HCT116 (cell line): ENCODE measurements around the gene AUTS2. TPM values are rescaled to one million over a fixed set of nuclear protein-coding genes. Genes with fewer than 3 reads are reported as not detected.

Experiments used
- ATAC-seq: fragments of 200-7000 bp; cut with Tn5 transposase; 2 replicates; pipeline ENCODE4 v1.9.1; 2020; ENCODE audit warnings: mild to moderate bottlenecking, moderate library complexity
- BruUV-seq: library from RNA; stranded (reverse); fragments of 400-500 nt; replicated peaks from 2 replicates; lab custom pipeline; 2021; lab: Mats Ljungman, UMichigan
- CTCF ChIA-PET: fragments of 300-600 bp; sonication (Branson Sonifier 250); formaldehyde crosslinking; loops from one replicate; lab custom pipeline; 2021; ENCODE audit warnings: antibody characterized with exemption; lab: Charles Lee
- POLR2A ChIA-PET: fragments of 300-600, 350-600 bp; sonication (Branson Sonifier 250); formaldehyde crosslinking; loops from one replicate; lab custom pipeline; 2021; ENCODE audit warnings: antibody characterized with exemption; lab: Charles Lee
- RAD21 ChIA-PET, 2 experiments: fragments of 300-600 bp; sonication (Branson Sonifier 250); formaldehyde crosslinking; loops; one replicate each; lab custom pipeline; 2023; ENCODE audit warnings: low total read pairs in 2 of 2; ENCODE audit not compliant: uncharacterized antibody in 2 of 2, unreplicated experiment in 2 of 2, low non-redundant PET in 1 of 2; lab: Charles Lee
- DNase-seq: peaks from one replicate; pipeline ENCODE4 v3.0.0-alpha.2; 2010; ENCODE audit warnings: low read depth, low spot score
- H2AFZ ChIP-seq: fragments of 200-600 bp; shearing (Covaris generic), sonication (generic); 2 replicates; pipeline ENCODE4 v1.6.1; 2017; ENCODE audit warnings: low read depth, mixed run types, mixed read lengths, antibody characterized with exemption, low read length; ENCODE audit not compliant: poor library complexity, severe bottlenecking
- H3K27ac ChIP-seq: 2 replicates; pipeline ENCODE4 v1.5.1; 2012; ENCODE audit warnings: low read depth, low read length
- H3K27me3 ChIP-seq: fragments of 200-600 bp; sonication (generic); 2 replicates; pipeline ENCODE4 v1.6.1; 2016; ENCODE audit warnings: mixed run types, low read length, mixed read lengths; ENCODE audit not compliant: insufficient read depth
- H3K36me3 ChIP-seq, 2 experiments: fragments of 200-500 bp in 1 of 2; fragments of 200-600 bp in 1 of 2; sonication (Bioruptor generic) in 1 of 2; sonication (generic) in 1 of 2; 2 replicates each; pipeline versions ENCODE4 v1.5.1 to v1.6.1; 2014 to 2016; ENCODE audit warnings: low read length in 2 of 2, inconsistent platforms in 1 of 2, mixed read lengths in 1 of 2, mixed run types in 1 of 2; ENCODE audit not compliant: insufficient read depth in 2 of 2, control insufficient read depth in 1 of 2
- H3K4me1 ChIP-seq, 2 experiments: fragments of 200-600 bp in 1 of 2; sonication (generic) in 1 of 2; 2 replicates each; pipeline versions ENCODE4 v1.5.1 to v1.6.1; 2012 to 2017; ENCODE audit warnings: low read length in 2 of 2, inconsistent platforms in 1 of 2, mild to moderate bottlenecking in 1 of 2, mixed read lengths in 1 of 2, mixed run types in 1 of 2, moderate library complexity in 1 of 2; ENCODE audit not compliant: insufficient read depth in 2 of 2, control insufficient read depth in 1 of 2
- H3K4me2 ChIP-seq: fragments of 200-600 bp; sonication (generic); 2 replicates; pipeline ENCODE4 v1.6.1; 2017; ENCODE audit warnings: mixed run types, low read length, mixed read lengths
- H3K4me3 ChIP-seq, 2 experiments: fragments of 200-600 bp in 1 of 2; sonication (generic) in 1 of 2; replicated peaks in 1 of 2; 2 replicates each; pipeline ENCODE4 v1.5.1; 2011 to 2016; ENCODE audit warnings: low read length in 2 of 2, control low read depth in 1 of 2, low read depth in 1 of 2, mild to moderate bottlenecking in 1 of 2, mixed read lengths in 1 of 2, mixed run types in 1 of 2
- H3K79me2 ChIP-seq: fragments of 200-600 bp; sonication (generic); 2 replicates; pipeline ENCODE4 v1.6.1; 2017; ENCODE audit warnings: mild to moderate bottlenecking, mixed run types, low read length, moderate library complexity, mixed read lengths; ENCODE audit not compliant: insufficient read depth
- H3K9ac ChIP-seq: fragments of 200-600 bp; sonication (generic); 2 replicates; pipeline ENCODE4 v1.6.1; 2016; ENCODE audit warnings: low read length, mixed read lengths
- H3K9me2 ChIP-seq: fragments of 200-600 bp; sonication (generic), shearing (Covaris generic); 2 replicates; pipeline ENCODE4 v1.6.1; 2017; ENCODE audit warnings: mixed run types, mild to moderate bottlenecking, moderate library complexity; ENCODE audit not compliant: insufficient read depth
- H3K9me3 ChIP-seq, 2 experiments: fragments of 200-500 bp in 1 of 2; fragments of 200-600 bp in 1 of 2; sonication (Bioruptor generic) in 1 of 2; sonication (generic) in 1 of 2; 2 replicates each; pipeline ENCODE4 v1.6.1; 2014 to 2017; ENCODE audit warnings: low read length in 2 of 2, mixed read lengths in 2 of 2, inconsistent platforms in 1 of 2, low read depth in 1 of 2, mild to moderate bottlenecking in 1 of 2, mixed run types in 1 of 2, moderate library complexity in 1 of 2; ENCODE audit not compliant: control insufficient read depth in 1 of 2, insufficient read depth in 1 of 2
- H4K20me1 ChIP-seq: fragments of 200-600 bp; sonication (generic), shearing (Covaris generic); 2 replicates; pipeline ENCODE4 v1.6.1; 2017; ENCODE audit warnings: mixed run types, mild to moderate bottlenecking, moderate library complexity; ENCODE audit not compliant: insufficient read depth
- ATF3 ChIP-seq: IDR thresholded peaks from 2 replicates; pipeline ENCODE4 v1.6.1; 2012
- CBX3 ChIP-seq: IDR thresholded peaks from 2 replicates; pipeline ENCODE4 v1.6.1; 2012; ENCODE audit warnings: low read depth
- CEBPB ChIP-seq: IDR thresholded peaks from 2 replicates; pipeline ENCODE4 v1.6.1; 2012; ENCODE audit warnings: low read depth
- CTCF ChIP-seq, 3 experiments: fragments of 200-600 bp in 1 of 3; sonication (generic) in 1 of 3; IDR thresholded peaks in 2 of 3; conservative IDR thresholded peaks in 1 of 3; 2 replicates each; pipeline ENCODE4 v1.5.1; 2012 to 2017; ENCODE audit warnings: low read depth in 2 of 3, low read length in 2 of 3, antibody characterized with exemption in 1 of 3, borderline replicate concordance in 1 of 3, control low read depth in 1 of 3, mild to moderate bottlenecking in 1 of 3, mixed read lengths in 1 of 3, mixed run types in 1 of 3, moderate library complexity in 1 of 3; ENCODE audit not compliant: insufficient read depth in 1 of 3
- EGR1 ChIP-seq: IDR thresholded peaks from 2 replicates; pipeline ENCODE4 v1.6.1; 2012; ENCODE audit warnings: low read depth
- ELF1 ChIP-seq: IDR thresholded peaks from 2 replicates; pipeline ENCODE4 v1.6.1; 2012; ENCODE audit warnings: low read depth, borderline replicate concordance
- EZH2 ChIP-seq: fragments of 200-600 bp; sonication (generic); IDR thresholded peaks from 2 replicates; pipeline ENCODE4 v1.6.1; 2017; ENCODE audit warnings: antibody characterized with exemption, mixed run types
- EZH2phosphoT487 ChIP-seq: fragments of 200-600 bp; IDR thresholded peaks from 2 replicates; pipeline ENCODE4 v1.6.1; 2018; ENCODE audit warnings: antibody characterized with exemption, borderline replicate concordance
- FOSL1 ChIP-seq: IDR thresholded peaks from 2 replicates; pipeline ENCODE4 v1.6.1; 2012; ENCODE audit warnings: low read depth
- JUND ChIP-seq: IDR thresholded peaks from 2 replicates; pipeline ENCODE4 v1.6.1; 2012
- MAX ChIP-seq: IDR thresholded peaks from 2 replicates; pipeline ENCODE4 v1.6.1; 2012
- POLR2A ChIP-seq: IDR thresholded peaks from 2 replicates; pipeline ENCODE4 v1.7.0; 2011; ENCODE audit warnings: borderline replicate concordance; ENCODE audit not compliant: insufficient read depth, insufficient read length; ENCODE audit errors: extremely low read depth
- POLR2AphosphoS5 ChIP-seq: IDR thresholded peaks from 2 replicates; pipeline ENCODE4 v1.6.1; 2011; ENCODE audit warnings: mild to moderate bottlenecking, low read depth, low read length, moderate library complexity
- RAD21 ChIP-seq: IDR thresholded peaks from 2 replicates; pipeline ENCODE4 v1.6.1; 2012; ENCODE audit warnings: low read depth, mild to moderate bottlenecking
- SRF ChIP-seq: IDR thresholded peaks from 2 replicates; pipeline ENCODE4 v1.6.1; 2012; ENCODE audit warnings: low read depth
- ZFX ChIP-seq: fragments of 450-650 bp; IDR thresholded peaks from 2 replicates; pipeline ENCODE4 v1.6.1; 2017
- ZNF274 ChIP-seq: fragments of 200-500 bp; sonication (Bioruptor generic); IDR thresholded peaks from 2 replicates; pipeline ENCODE4 v1.6.1; 2014; ENCODE audit warnings: mild to moderate bottlenecking, low read depth, low read length, inconsistent platforms
- intact Hi-C: fragments of 100-400 bp; cut with micrococcal nuclease; formaldehyde crosslinking; loops from 2 replicates; pipeline ENCODE4 v1.10.0; 2022
- total RNA-seq: library from RNA; stranded (reverse); gene quantifications from one replicate; pipeline ENCODE4 v1.2.1, GENCODE V29; 2021; ENCODE audit not compliant: unreplicated experiment
- TF ChIP-seq, protein P1 (sequence below): IDR thresholded peaks from 2 replicates; pipeline ENCODE4 v1.6.1; 2011; ENCODE audit warnings: mild to moderate bottlenecking, low read length, moderate library complexity; ENCODE audit not compliant: insufficient replicate concordance; ENCODE audit errors: extremely low read depth

The AUTS2 gene
- total RNA-seq, 1 experiment from 2014 or later: 0.93 TPM

- Histone ChIP-seq H2AFZ (no peak overlapping the region), H4K20me1 (no peaks in the 10 kb centered on the region), H3K27ac (no peak overlapping the region), H3K4me3 (no peak overlapping the region), H3K9me2 (no peaks in the 10 kb centered on the region), H3K9ac (no peak overlapping the region), H3K79me2 (no peaks in the 10 kb centered on the region), H3K4me1 (no peaks in the 10 kb centered on the region), H3K36me3 (no peaks in the 10 kb centered on the region), H3K4me2 (no peak overlapping the region), H3K27me3 (no peaks in the 10 kb centered on the region), H3K9me3 (peaks cover 7 to 41% of the 10 kb centered on the region in 2 experiments; a peak in 2 of 4 replicates)
- DNase-seq (no peak), ATAC-seq (no peak)
- ChIA-PET CTCF (no interaction called here), POLR2A (no interaction called here), RAD21 (no interaction called here)
- BruUV-seq: no TSS peak
- TF ChIP-seq POLR2AphosphoS5: no peak
- no peak for TF ChIP-seq SRF
- TF ChIP-seq ZFX: no peak
- no peak for TF ChIP-seq CEBPB
- TF ChIP-seq ZNF274: no peak
- TF ChIP-seq, protein P1, sequence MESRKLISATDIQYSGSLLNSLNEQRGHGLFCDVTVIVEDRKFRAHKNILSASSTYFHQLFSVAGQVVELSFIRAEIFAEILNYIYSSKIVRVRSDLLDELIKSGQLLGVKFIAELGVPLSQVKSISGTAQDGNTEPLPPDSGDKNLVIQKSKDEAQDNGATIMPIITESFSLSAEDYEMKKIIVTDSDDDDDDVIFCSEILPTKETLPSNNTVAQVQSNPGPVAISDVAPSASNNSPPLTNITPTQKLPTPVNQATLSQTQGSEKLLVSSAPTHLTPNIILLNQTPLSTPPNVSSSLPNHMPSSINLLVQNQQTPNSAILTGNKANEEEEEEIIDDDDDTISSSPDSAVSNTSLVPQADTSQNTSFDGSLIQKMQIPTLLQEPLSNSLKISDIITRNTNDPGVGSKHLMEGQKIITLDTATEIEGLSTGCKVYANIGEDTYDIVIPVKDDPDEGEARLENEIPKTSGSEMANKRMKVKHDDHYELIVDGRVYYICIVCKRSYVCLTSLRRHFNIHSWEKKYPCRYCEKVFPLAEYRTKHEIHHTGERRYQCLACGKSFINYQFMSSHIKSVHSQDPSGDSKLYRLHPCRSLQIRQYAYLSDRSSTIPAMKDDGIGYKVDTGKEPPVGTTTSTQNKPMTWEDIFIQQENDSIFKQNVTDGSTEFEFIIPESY: no peak
- TF ChIP-seq JUND: no peak
- TF ChIP-seq CBX3: no peak
- no peak for TF ChIP-seq POLR2A
- no peak for TF ChIP-seq ELF1
- TF ChIP-seq EGR1: no peak
- TF ChIP-seq EZH2: no peak
- no peak for TF ChIP-seq ATF3
- no peak for TF ChIP-seq EZH2phosphoT487
- no peak for TF ChIP-seq MAX
- no peak for TF ChIP-seq RAD21
- TF ChIP-seq FOSL1: no peak
- TF ChIP-seq CTCF (IDR thresholded peaks at IDR 0.05 in 2 of 3, conservative IDR thresholded peaks at IDR 0.05 in 1 of 3; ENCODE audit: borderline replicate concordance in 1 of 3, insufficient read depth in 1 of 3, low read depth in 2 of 3, low read length in 2 of 3): no peak
- intact Hi-C loops: no loop called here
These were observed 462.2 kb downstream of the AUTS2 start for GRCh38 chr7:70060298-70061068.
